ENCODE results near the gene MIAT.

Gene MIAT

DNA sequence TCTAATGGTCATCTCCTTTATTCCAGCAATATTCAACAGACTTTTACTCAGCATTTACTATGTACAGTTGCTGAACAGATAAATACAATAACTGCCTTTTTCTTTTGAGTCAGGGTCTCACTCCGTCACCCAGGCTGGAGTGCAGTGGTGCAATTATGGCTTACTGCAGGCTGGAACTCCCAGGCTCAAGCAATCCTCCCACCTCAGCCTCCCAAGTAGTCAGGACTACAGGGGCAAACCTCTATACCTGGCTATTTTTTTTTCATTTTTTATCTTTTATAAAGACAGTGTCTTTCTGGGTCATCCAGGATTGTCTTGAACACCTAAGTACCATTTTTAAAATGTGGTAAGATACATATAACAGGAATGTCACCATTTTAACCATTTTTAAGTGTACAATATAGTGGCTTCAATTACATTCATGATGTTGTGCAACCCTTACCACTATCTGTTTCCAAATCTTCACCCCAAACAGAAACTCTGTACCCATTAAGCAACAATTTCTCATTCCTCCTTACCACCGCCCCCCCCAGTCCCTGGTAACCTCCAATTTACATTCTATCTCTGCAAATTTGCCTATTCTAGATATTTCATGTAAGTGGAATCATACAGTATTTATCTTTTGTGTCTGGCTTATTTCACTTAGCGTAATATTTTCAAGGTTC is 67.8 kb downstream of the MIAT start:
- TF ChIP-seq, protein P1, sequence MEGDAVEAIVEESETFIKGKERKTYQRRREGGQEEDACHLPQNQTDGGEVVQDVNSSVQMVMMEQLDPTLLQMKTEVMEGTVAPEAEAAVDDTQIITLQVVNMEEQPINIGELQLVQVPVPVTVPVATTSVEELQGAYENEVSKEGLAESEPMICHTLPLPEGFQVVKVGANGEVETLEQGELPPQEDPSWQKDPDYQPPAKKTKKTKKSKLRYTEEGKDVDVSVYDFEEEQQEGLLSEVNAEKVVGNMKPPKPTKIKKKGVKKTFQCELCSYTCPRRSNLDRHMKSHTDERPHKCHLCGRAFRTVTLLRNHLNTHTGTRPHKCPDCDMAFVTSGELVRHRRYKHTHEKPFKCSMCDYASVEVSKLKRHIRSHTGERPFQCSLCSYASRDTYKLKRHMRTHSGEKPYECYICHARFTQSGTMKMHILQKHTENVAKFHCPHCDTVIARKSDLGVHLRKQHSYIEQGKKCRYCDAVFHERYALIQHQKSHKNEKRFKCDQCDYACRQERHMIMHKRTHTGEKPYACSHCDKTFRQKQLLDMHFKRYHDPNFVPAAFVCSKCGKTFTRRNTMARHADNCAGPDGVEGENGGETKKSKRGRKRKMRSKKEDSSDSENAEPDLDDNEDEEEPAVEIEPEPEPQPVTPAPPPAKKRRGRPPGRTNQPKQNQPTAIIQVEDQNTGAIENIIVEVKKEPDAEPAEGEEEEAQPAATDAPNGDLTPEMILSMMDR (IDR thresholded peaks at IDR 0.05; ENCODE audit: insufficient read depth, low read length, poor library complexity, severe bottlenecking): no peak

More for the DNA sequence above, 67.8 kb downstream of the MIAT start:
- Histone ChIP-seq H3K4me3 (replicated peaks; ENCODE audit: low read depth, low read length) (no peak overlapping the region), H3K36me3 (ENCODE audit: control insufficient read depth, insufficient read depth, low read length) (peaks cover 1% of the 10 kb centered on the region; the same call in 1 of the 2 replicates), H3K27me3 (replicated peaks; ENCODE audit: control insufficient read depth, insufficient read depth, low read length) (no peaks in the 10 kb centered on the region)
- DNase-seq (ENCODE audit: extremely low read depth, insufficient read length): no peak

All from GM06990 (cell line).